IMR-90 (cell line): ENCODE data around the gene DEAF1. TPM values are rescaled to one million over a fixed set of nuclear protein-coding genes. Genes with fewer than 3 reads are reported as not detected.

Experiments
- ATAC-seq: fragments of 200-7000 bp; cut with Tn5 transposase; 2 replicates; pipeline ENCODE4 v1.9.1; 2020; ENCODE audit warnings: low read depth, mild to moderate bottlenecking, moderate library complexity
- BruUV-seq: library from RNA; stranded (reverse); fragments of 400-500 nt; replicated peaks from 2 replicates; lab custom pipeline; 2021; lab: Mats Ljungman, UMichigan
- CTCF ChIA-PET: fragments of 300-600 bp; formaldehyde crosslinking; extraction: SDS; loops from one replicate; lab custom pipeline; 2021; ENCODE audit warnings: antibody characterized with exemption; lab: Yijun Ruan, JAX
- POLR2A ChIA-PET: fragments of 300-600 bp; sonication (Branson Sonifier 250); formaldehyde crosslinking; loops from one replicate; lab custom pipeline; 2022; ENCODE audit warnings: antibody characterized with exemption; ENCODE audit not compliant: unreplicated experiment; lab: Charles Lee
- DNase-seq: peaks from one replicate; pipeline ENCODE4 v3.0.0; 2013
- H2AFZ ChIP-seq: replicated peaks from 2 replicates; pipeline ENCODE3; 2013; ENCODE audit warnings: low read length, mild to moderate bottlenecking; ENCODE audit not compliant: poor library complexity
- H2AK5ac ChIP-seq: 2 replicates; pipeline ENCODE4 v1.6.1; 2013; ENCODE audit warnings: low read depth, low read length, inconsistent platforms
- H2AK9ac ChIP-seq: replicated peaks from 2 replicates; pipeline ENCODE3; 2013; ENCODE audit warnings: mild to moderate bottlenecking, low read depth, low read length, moderate library complexity; ENCODE audit not compliant: poor library complexity
- H2BK120ac ChIP-seq: 2 replicates; pipeline ENCODE4 v1.6.1; 2013; ENCODE audit warnings: low read depth, low read length, inconsistent platforms
- H2BK15ac ChIP-seq: 3 replicates; pipeline ENCODE4 v1.6.1; 2013; ENCODE audit warnings: low read depth, low read length, inconsistent platforms
- H2BK20ac ChIP-seq: 2 replicates; pipeline ENCODE4 v1.6.1; 2013; ENCODE audit warnings: low read depth, mild to moderate bottlenecking, inconsistent platforms, low read length, moderate library complexity
- H2BK5ac ChIP-seq: 2 replicates; pipeline ENCODE4 v1.6.1; 2013; ENCODE audit warnings: mild to moderate bottlenecking, low read depth, low read length, inconsistent platforms; ENCODE audit not compliant: poor library complexity, severe bottlenecking
- H3K14ac ChIP-seq: replicated peaks from 2 replicates; pipeline ENCODE4 v1.6.1; 2013; ENCODE audit warnings: low read depth, low read length, inconsistent platforms
- H3K18ac ChIP-seq: 2 replicates; pipeline ENCODE4 v1.6.1; 2013; ENCODE audit warnings: low read depth, low read length, control low read depth
- H3K23ac ChIP-seq: 2 replicates; pipeline ENCODE4 v1.6.1; 2013; ENCODE audit warnings: low read depth, low read length, inconsistent platforms
- H3K27ac ChIP-seq: 2 replicates; pipeline ENCODE4 v1.5.1; 2013; ENCODE audit warnings: mild to moderate bottlenecking, control low read depth, low read length; ENCODE audit not compliant: insufficient read depth
- H3K27me3 ChIP-seq: 2 replicates; pipeline ENCODE4 v1.6.1; 2013; ENCODE audit warnings: low read length; ENCODE audit not compliant: control insufficient read depth, insufficient read depth
- H3K36me3 ChIP-seq: 2 replicates; pipeline ENCODE4 v1.6.1; 2013; ENCODE audit warnings: low read length, mixed read lengths; ENCODE audit not compliant: control insufficient read depth, insufficient read depth
- H3K4ac ChIP-seq: 2 replicates; pipeline ENCODE4 v1.6.1; 2013; ENCODE audit warnings: low read depth, low read length, inconsistent platforms
- H3K4me1 ChIP-seq: 2 replicates; pipeline ENCODE4 v1.6.1; 2013; ENCODE audit warnings: low read length, mixed read lengths; ENCODE audit not compliant: control insufficient read depth, insufficient read depth
- H3K4me2 ChIP-seq: 2 replicates; pipeline ENCODE4 v1.6.1; 2013; ENCODE audit warnings: low read depth, mild to moderate bottlenecking, control low read depth, low read length, moderate library complexity
- H3K4me3 ChIP-seq: 2 replicates; pipeline ENCODE4 v1.5.1; 2013; ENCODE audit warnings: low read depth, mild to moderate bottlenecking, control low read depth, low read length, moderate library complexity; ENCODE audit not compliant: insufficient read depth
- H3K56ac ChIP-seq: 2 replicates; pipeline ENCODE4 v1.6.1; 2013; ENCODE audit warnings: low read length, inconsistent platforms; ENCODE audit not compliant: insufficient read depth; ENCODE audit errors: extremely low read depth
- H3K79me1 ChIP-seq, 2 experiments: 2 replicates each; pipeline ENCODE4 v1.6.1; 2013; ENCODE audit warnings: low read length in 2 of 2, inconsistent platforms in 1 of 2, low read depth in 1 of 2
- H3K9ac ChIP-seq: 2 replicates; pipeline ENCODE4 v1.6.1; 2013; ENCODE audit warnings: low read depth, low read length, control low read depth
- H3K9me1 ChIP-seq: 2 replicates; pipeline ENCODE4 v1.6.1; 2013; ENCODE audit warnings: low read length, inconsistent platforms; ENCODE audit not compliant: insufficient read depth
- H3K9me3 ChIP-seq: 2 replicates; pipeline ENCODE4 v1.6.1; 2013; ENCODE audit warnings: low read length; ENCODE audit not compliant: control insufficient read depth, insufficient read depth
- H4K20me1 ChIP-seq: 2 replicates; pipeline ENCODE4 v1.6.1; 2013; ENCODE audit warnings: low read length, inconsistent platforms; ENCODE audit not compliant: insufficient read depth
- H4K5ac ChIP-seq: 2 replicates; pipeline ENCODE4 v1.6.1; 2013; ENCODE audit warnings: mild to moderate bottlenecking, low read depth, low read length, control low read depth
- H4K8ac ChIP-seq, 2 experiments: 2 replicates each; pipeline ENCODE4 v1.6.1; 2013; ENCODE audit warnings: low read depth in 2 of 2, low read length in 2 of 2, control low read depth in 1 of 2, inconsistent platforms in 1 of 2
- H4K91ac ChIP-seq: 2 replicates; pipeline ENCODE4 v1.6.1; 2013; ENCODE audit warnings: low read depth, low read length, inconsistent platforms; ENCODE audit not compliant: insufficient read depth
- BHLHE40 ChIP-seq: fragments of 150-350 bp; IDR thresholded peaks from 2 replicates; pipeline ENCODE4 v1.6.1; 2016; ENCODE audit warnings: mild to moderate bottlenecking, low read depth, low read length
- CEBPB ChIP-seq: IDR thresholded peaks from 2 replicates; pipeline ENCODE4 v1.6.1; 2012; ENCODE audit warnings: low read depth, low read length, improper control_type of control experiment
- CHD1 ChIP-seq: IDR thresholded peaks from 2 replicates; pipeline ENCODE4 v1.6.1; 2012; ENCODE audit warnings: low read depth, low read length, improper control_type of control experiment
- CTCF ChIP-seq: conservative IDR thresholded peaks from 2 replicates; pipeline ENCODE4 v1.5.1; 2012; ENCODE audit warnings: mild to moderate bottlenecking, low read depth, low read length, improper control_type of control experiment
- FOS ChIP-seq: fragments of 150-350 bp; IDR thresholded peaks from 2 replicates; pipeline ENCODE4 v1.6.1; 2016; ENCODE audit warnings: low read depth, low read length
- MAFK ChIP-seq: IDR thresholded peaks from 2 replicates; pipeline ENCODE4 v1.6.1; 2012; ENCODE audit warnings: low read depth, low read length, improper control_type of control experiment
- MAZ ChIP-seq: IDR thresholded peaks from 2 replicates; pipeline ENCODE4 v1.6.1; 2012; ENCODE audit warnings: low read depth, mild to moderate bottlenecking, low read length, improper control_type of control experiment, moderate library complexity, borderline replicate concordance
- MXI1 ChIP-seq: IDR thresholded peaks from 2 replicates; pipeline ENCODE4 v1.6.1; 2012; ENCODE audit warnings: low read depth, mild to moderate bottlenecking, low read length, moderate library complexity, borderline replicate concordance
- NFE2L2 ChIP-seq: fragments of 150-350 bp; IDR thresholded peaks from 2 replicates; pipeline ENCODE4 v1.6.1; 2016; ENCODE audit warnings: low read depth, mild to moderate bottlenecking, low read length
- POLR2A ChIP-seq: IDR thresholded peaks from 2 replicates; pipeline ENCODE4 v1.6.1; 2012; ENCODE audit warnings: mild to moderate bottlenecking, low read depth, low read length
- RAD21 ChIP-seq: IDR thresholded peaks from 2 replicates; pipeline ENCODE4 v1.6.1; 2012; ENCODE audit warnings: low read length, improper control_type of control experiment
- RCOR1 ChIP-seq: IDR thresholded peaks from 2 replicates; pipeline ENCODE4 v1.6.1; 2012; ENCODE audit warnings: mild to moderate bottlenecking, low read length, improper control_type of control experiment; ENCODE audit not compliant: insufficient replicate concordance
- RFX5 ChIP-seq: IDR thresholded peaks from 2 replicates; pipeline ENCODE4 v1.8.0; 2012; ENCODE audit warnings: low read depth, mild to moderate bottlenecking, low read length, moderate library complexity
- SMC3 ChIP-seq: fragments of 150-350 bp; IDR thresholded peaks from 2 replicates; pipeline ENCODE4 v1.6.1; 2016; ENCODE audit warnings: low read depth, mild to moderate bottlenecking, antibody characterized with exemption, low read length, moderate library complexity
- WGBS, 2 experiments: methylation state at CpG; one replicate each; pipeline versions ENCODE4 v1.1.5 to v1.1.7; 2013; ENCODE audit warnings: missing lambda C conversion rate in 2 of 2; ENCODE audit not compliant: insufficient read length in 1 of 2; ENCODE audit errors: extremely low coverage in 2 of 2; 5-methylcytosine and 5-hydroxymethylcytosine counted together
- dilution Hi-C: fragments of 300-500 bp; cut with HindIII; formaldehyde crosslinking; loops from one replicate; pipeline ENCODE4 v1.14.3; 2018; ENCODE audit warnings: low sequenced_read_pairs; ENCODE audit not compliant: unreplicated experiment
- in situ Hi-C: fragments of 300-500 bp; cut with MboI; formaldehyde crosslinking; loops from 3 replicates; pipeline ENCODE4 v1.14.3; 2019; ENCODE audit warnings: low sequenced_read_pairs, inconsistent platforms, mixed read lengths
- intact Hi-C: fragments of 100-400 bp; cut with micrococcal nuclease; formaldehyde crosslinking; loops from 2 replicates; pipeline ENCODE4 v1.10.0; 2022
- polyA plus RNA-seq, 3 experiments: library from polyadenylated mRNA; depleted of rRNA; stranded (reverse); fragments of >200 nt; gene quantifications; 2 replicates each; pipeline ENCODE4 v1.2.3, GENCODE V29; 2012; ENCODE audit warnings: low replicate concordance in 1 of 3
- total RNA-seq: library from RNA; depleted of rRNA; stranded (reverse); fragments of >200 nt; gene quantifications from 2 replicates; pipeline ENCODE4 v1.2.3, GENCODE V29; 2012
- TF ChIP-seq, protein P1 (sequence below): fragments of 150-350 bp; IDR thresholded peaks from 2 replicates; pipeline ENCODE4 v1.6.1; 2017; ENCODE audit warnings: mild to moderate bottlenecking, antibody characterized with exemption, low read length, low read depth
- TF ChIP-seq, protein P2 (sequence below): fragments of 150-350 bp; IDR thresholded peaks from 2 replicates; pipeline ENCODE4 v1.6.1; 2016; ENCODE audit warnings: low read depth, mild to moderate bottlenecking, low read length, moderate library complexity, borderline replicate concordance

Gene DEAF1
- total and polyA plus RNA-seq, 2 of the 4 experiments (the other 2 are of a cell fraction): 22.9 to 31.6 TPM

- Histone ChIP-seq H3K79me1 (no peaks in the 10 kb centered on the region), H2AK9ac (no peak overlapping the region), H3K4ac (no peak overlapping the region), H3K9ac (no peak overlapping the region), H4K8ac (no peak overlapping the region), H3K23ac (no peak overlapping the region), H3K36me3 (no peaks in the 10 kb centered on the region), H3K27ac (no peak overlapping the region), H2BK120ac (no peak overlapping the region), H3K14ac (no peak overlapping the region), H3K18ac (no peak overlapping the region), H3K4me2 (no peak overlapping the region), H3K4me1 (no peaks in the 10 kb centered on the region), H2AK5ac (no peak overlapping the region), H2AFZ (peak overlapping the region; percentile 58), H3K4me3 (no peak overlapping the region), H2BK5ac (no peak overlapping the region), H3K56ac (no peak overlapping the region), H3K9me1 (no peaks in the 10 kb centered on the region), H3K27me3 (peaks cover 9% of the 10 kb centered on the region; the same call in 1 of the 2 replicates), H4K91ac (no peak overlapping the region), H2BK15ac (no peak overlapping the region), H4K20me1 (no peaks in the 10 kb centered on the region), H4K5ac (no peak overlapping the region), H3K9me3 (no peaks in the 10 kb centered on the region), H2BK20ac (no peak overlapping the region)
- in situ Hi-C loops (no loop called here), dilution Hi-C loops (no loop called here), intact Hi-C loops (loop anchor here (10.0 kb wide), 1 partner anchor 166 kb away; no protein-coding TSS in a partner anchor)
- BruUV-seq: no TSS peak
- TF ChIP-seq POLR2A (no peak), CTCF (no peak), BHLHE40 (no peak), RAD21 (no peak), RCOR1 (no peak), NFE2L2 (no peak), FOS (no peak), CEBPB (no peak), SMC3 (no peak), MXI1 (no peak), MAFK (no peak), RFX5 (no peak), CHD1 (no peak), MAZ (no peak)
- TF ChIP-seq, protein P1, sequence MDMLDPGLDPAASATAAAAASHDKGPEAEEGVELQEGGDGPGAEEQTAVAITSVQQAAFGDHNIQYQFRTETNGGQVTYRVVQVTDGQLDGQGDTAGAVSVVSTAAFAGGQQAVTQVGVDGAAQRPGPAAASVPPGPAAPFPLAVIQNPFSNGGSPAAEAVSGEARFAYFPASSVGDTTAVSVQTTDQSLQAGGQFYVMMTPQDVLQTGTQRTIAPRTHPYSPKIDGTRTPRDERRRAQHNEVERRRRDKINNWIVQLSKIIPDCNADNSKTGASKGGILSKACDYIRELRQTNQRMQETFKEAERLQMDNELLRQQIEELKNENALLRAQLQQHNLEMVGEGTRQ: no peak
- TF ChIP-seq, protein P2, sequence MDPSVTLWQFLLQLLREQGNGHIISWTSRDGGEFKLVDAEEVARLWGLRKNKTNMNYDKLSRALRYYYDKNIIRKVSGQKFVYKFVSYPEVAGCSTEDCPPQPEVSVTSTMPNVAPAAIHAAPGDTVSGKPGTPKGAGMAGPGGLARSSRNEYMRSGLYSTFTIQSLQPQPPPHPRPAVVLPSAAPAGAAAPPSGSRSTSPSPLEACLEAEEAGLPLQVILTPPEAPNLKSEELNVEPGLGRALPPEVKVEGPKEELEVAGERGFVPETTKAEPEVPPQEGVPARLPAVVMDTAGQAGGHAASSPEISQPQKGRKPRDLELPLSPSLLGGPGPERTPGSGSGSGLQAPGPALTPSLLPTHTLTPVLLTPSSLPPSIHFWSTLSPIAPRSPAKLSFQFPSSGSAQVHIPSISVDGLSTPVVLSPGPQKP: no peak
- ATAC-seq (no peak), DNase-seq (no peak)
- 39% methylated on average over 10 of the region's 28 CpGs; no CpG with 5 or more reads in 1 of the 2 experiments for WGBS, 2 experiments
- POLR2A ChIA-PET: no interaction called here
- CTCF ChIA-PET: no interaction called here
These were observed 26.3 kb upstream of the DEAF1 start for GRCh38 chr11:721247-721740.
